Panc1 (cell line): ENCODE data around the gene ZBTB8A.

Source experiments
- POLR2AphosphoS5 ChIP-seq: IDR thresholded peaks from 2 replicates; pipeline ENCODE4 v1.6.1; 2012; ENCODE audit warnings: mild to moderate bottlenecking, low read depth, low read length, moderate library complexity
- SIN3A ChIP-seq: IDR thresholded peaks from 2 replicates; pipeline ENCODE4 v1.6.1; 2012; ENCODE audit warnings: low read depth, mild to moderate bottlenecking, low read length, moderate library complexity, borderline replicate concordance; ENCODE audit not compliant: insufficient read depth
- TCF7L2 ChIP-seq: IDR thresholded peaks from 2 replicates; pipeline ENCODE4 v1.6.1; 2011; ENCODE audit warnings: mild to moderate bottlenecking, low read depth, low read length, inconsistent platforms
- TF ChIP-seq, protein P1 (sequence below): fragments of 450-650 bp; IDR thresholded peaks from 2 replicates; pipeline ENCODE4 v1.5.1; 2017; ENCODE audit warnings: mild to moderate bottlenecking

DNA sequence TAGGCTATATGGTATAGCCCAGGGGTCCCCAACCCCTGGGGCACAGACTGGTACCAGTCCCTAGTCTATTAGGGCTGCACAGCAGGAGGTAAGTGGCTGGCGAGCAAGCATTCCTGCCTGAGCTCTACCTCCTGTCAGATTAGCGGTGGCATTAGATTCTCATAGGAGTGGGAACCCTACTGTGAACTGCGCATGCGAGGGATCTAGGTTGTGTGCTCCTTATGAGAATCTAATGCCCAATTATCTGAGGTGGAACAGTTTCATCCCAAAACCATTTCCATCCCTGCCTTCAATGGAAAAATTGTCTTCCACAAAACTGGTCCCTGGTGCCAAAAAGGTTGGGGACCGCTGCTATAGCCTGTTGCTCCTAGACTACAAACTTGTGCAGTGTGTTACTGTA is 22.8 kb upstream of the ZBTB8A start:
- TF ChIP-seq, protein P1, sequence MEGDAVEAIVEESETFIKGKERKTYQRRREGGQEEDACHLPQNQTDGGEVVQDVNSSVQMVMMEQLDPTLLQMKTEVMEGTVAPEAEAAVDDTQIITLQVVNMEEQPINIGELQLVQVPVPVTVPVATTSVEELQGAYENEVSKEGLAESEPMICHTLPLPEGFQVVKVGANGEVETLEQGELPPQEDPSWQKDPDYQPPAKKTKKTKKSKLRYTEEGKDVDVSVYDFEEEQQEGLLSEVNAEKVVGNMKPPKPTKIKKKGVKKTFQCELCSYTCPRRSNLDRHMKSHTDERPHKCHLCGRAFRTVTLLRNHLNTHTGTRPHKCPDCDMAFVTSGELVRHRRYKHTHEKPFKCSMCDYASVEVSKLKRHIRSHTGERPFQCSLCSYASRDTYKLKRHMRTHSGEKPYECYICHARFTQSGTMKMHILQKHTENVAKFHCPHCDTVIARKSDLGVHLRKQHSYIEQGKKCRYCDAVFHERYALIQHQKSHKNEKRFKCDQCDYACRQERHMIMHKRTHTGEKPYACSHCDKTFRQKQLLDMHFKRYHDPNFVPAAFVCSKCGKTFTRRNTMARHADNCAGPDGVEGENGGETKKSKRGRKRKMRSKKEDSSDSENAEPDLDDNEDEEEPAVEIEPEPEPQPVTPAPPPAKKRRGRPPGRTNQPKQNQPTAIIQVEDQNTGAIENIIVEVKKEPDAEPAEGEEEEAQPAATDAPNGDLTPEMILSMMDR, result no peak
- TF ChIP-seq TCF7L2, result no peak
- TF ChIP-seq SIN3A, result no peak
- TF ChIP-seq POLR2AphosphoS5, result no peak
